ENCODE results near the gene MROH7. TPM values are rescaled to one million over a fixed set of nuclear protein-coding genes. Genes with fewer than 3 reads are reported as not detected.
"Not testable (repeated sequence)": the region's sequence is repeated elsewhere in the genome, so short reads cannot be mapped to it uniquely, and the experiment has no call there.

The MROH7 gene
- total RNA-seq, 2 experiments from 2014 or later = not detected

DNA sequence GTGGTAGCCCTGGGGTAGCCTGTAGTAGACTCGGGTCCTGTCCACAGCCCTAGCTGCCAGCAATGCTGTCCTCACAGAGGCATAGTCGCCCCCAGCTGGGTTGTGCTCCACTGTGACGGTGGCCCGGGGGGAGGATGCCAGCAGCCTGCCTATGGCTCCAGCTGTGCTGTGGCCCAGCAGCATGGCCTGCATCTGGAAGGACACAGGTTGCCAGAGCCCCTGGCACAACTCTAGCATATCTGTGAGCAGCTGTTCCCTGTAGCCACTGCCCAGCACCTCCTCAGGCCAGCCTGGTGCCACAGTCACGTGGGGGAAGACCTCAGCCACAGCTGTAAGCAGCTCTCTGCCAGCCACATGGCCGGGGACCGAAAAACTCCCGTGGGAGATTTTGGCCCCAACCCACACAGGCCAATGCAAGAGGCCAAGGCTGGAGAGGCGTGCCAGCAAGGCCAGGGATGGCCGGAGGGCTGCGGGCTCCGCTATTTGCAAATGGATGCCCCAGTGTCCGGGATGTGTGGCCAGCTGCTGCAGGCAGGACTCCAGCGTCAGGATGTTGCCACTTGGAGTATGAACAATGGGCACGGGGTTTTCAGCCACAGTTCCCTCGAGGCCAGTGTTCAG is 32.2 kb upstream of the MROH7 start:
- ChIA-PET CTCF (no interaction called here), POLR2A (no interaction called here)

DNA sequence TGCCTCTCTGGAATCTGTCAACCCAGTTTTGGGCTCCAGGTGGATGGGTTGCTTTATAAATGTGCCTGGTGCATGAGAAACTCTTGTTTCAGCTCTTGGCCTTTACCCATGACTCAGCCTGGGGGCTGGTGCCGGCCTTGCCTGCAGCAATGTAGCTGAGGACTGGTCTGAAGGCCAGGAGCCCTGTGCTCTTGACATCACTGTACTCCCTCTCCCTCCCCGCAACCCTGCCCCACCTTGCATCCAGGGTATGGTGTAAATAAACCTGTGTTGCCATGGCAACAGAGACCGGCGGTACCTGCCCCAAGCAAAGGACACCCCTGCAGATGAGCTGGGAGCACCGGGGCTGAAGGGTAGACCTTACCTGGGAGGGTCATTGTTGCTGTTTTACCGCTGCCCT is 31.5 kb upstream of the MROH7 start:
- POLR2A ChIA-PET = no interaction called here
- CTCF ChIA-PET = no interaction called here

DNA sequence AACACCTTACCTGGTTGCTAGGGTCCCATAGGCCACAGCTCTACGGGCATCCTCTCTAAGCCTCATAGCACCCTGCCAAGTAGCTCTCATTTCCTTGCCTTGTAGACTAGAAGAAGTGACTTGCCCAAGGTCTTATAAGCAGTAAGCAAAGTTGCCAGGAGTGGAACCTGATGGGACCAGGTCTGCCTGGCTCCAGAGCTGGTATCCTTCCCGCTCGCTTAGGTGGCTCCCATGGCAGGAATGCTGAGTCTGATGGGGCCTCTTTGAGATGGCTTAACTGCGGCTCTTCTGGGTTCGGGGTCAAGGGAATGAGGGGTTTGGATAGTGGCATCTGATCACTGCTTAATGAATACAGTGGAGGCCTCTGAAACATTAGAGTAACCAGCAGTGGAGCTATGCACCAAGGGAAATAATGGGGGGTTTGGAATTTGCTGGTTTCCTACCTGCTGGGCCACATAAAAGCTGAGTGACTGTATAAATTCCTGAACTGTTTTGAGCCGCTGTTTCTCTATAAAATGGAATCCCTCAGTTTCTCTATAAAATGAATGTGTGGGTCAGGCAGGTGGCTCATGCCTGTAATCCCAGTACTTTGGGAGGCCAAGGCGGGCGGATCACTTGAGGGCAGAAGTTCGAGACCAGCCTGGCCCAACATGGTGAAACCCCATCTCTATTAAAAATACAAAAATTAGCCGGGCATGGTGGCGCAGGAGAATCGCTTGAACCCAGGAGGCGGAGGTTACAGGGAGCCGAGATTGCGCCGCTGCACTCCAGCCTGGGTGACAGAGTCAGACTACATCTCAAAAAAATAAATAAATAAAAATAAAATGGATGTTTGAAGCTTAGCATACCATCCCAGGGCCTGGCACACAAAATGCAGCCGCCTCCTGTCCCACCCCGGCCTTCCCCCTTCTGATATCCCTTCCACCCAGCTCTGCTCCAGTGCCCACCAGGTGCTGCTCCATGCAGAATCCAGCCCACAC is 30.7 kb upstream of the MROH7 start:
- CTCF ChIA-PET = no interaction called here
- POLR2A ChIA-PET = no interaction called here

DNA sequence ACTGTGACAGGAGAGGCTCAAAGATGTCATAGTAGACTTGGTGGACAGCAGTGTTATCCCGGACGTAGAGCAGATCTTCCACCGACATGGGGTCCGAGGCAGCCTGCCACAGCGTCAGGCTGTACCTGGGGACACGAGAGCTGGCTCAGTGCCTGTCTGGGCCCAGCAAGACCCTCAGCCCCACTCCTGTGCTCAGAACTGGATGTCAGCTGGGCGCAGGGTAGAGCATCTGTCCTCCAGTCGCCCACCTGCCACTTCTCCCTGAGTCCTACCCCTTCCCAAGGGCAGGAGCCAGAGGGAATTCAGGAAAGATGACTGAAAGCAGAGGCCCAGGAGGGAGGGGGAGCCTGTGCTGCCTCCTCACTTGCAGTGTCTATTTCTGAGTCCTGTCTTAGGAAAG is 30.0 kb upstream of the MROH7 start:
- POLR2A ChIA-PET = no interaction called here
- CTCF ChIA-PET = no interaction called here

DNA sequence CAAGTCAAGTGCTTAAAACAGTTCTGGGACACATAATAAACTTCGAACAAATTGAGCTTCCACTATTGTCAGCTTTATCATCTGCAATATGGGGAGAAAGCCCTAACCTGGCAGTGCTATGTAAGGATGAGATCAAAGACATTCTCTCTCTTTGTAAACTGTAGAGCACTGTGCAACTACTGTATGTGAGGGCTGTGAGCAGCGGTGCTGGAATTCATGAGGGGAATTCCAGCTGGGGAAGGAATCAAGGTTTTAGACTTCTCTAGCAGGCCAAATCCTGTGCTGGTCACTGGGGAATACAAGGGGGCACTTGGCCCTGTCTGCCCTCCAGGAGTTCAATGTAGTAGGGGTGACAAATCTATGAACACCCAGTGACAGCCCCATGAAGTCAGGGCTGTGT is 27.6 kb upstream of the MROH7 start:
- CTCF ChIA-PET = no interaction called here
- POLR2A ChIA-PET = no interaction called here

DNA sequence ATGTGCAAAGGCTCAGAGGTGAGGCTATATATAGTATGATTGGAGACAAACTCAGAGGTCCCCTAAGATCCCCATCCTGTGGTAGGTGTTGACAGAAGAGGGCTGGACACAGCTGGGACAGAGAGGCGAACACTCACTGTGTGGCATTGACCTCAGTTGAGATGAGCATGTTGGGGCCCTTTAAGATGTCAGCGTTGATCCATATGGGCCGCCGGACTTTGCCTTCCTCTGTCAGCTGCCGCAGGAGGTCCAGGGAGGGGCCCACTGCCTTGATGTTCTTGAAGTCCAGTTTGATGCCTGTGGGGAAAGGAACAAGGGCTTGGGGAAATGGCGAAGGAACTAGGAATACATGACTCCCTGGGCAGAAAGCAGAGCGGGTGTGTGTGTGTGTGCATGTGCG is 27.0 kb upstream of the MROH7 start:
- ChIA-PET POLR2A (no interaction called here), CTCF (no interaction called here)

DNA sequence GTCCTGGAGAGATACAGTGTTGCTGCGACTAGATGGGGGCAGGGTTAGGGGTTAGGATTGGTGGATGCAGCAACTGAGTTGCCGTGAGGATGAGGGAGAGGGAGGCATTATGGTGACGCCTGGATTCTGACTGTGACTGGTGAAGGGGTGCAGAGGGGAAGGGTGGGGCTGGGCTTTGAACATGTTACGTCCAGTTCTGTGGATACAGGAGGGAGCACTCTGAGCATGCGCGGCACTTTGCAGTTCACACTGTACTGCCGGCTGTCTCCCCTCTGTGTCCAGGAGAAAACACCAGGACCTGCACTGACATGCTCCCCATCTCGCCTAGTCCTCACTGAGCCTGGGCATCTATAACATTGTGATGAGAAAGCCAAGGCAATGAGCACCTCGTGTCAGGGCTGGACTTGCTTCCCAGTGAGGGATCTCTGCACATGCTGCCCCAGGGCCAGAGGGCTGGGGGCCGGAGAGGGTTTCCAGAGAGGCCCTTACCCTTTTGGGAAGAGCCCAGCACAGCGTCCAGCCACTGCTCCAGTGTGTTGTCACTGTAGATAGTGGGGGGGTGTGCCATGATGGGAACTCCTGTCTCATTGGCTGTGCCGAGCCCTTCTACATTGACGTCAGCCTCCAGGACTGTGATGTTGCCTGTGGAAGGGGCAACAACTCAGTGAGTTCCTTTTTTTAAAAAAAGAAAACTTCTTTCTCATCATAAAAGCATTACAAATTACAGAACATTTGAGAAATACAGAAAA is 25.9 kb upstream of the MROH7 start:
- CTCF ChIA-PET = interaction anchor here (0.6 kb wide), 1 partner anchor 264 kb away, joined by 3 read pairs; no protein-coding TSS in a partner anchor

DNA sequence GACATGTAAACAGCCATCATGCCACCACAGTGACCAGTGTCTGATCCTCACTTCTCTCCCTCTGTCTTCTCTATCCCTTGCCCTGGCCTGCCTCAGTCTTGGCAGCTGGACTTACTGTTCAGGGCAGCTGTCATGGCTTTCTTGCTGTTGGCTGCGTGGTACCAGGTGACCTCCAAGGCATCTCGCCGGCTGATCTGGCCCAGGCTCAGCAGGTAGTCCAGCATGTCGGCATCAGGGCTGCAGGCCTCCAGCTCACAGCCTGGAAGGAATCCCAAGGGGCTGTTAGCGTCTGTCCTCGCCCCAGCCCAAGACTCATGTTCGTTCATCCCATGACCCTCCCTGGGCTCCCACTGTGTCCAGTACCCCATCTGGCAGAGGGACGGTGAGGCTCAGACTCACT is 21.8 kb upstream of the MROH7 start:
- CTCF ChIA-PET = no interaction called here

More for the DNA sequence above, 25.9 kb upstream of the MROH7 start:
- POLR2A ChIA-PET = no interaction called here

DNA sequence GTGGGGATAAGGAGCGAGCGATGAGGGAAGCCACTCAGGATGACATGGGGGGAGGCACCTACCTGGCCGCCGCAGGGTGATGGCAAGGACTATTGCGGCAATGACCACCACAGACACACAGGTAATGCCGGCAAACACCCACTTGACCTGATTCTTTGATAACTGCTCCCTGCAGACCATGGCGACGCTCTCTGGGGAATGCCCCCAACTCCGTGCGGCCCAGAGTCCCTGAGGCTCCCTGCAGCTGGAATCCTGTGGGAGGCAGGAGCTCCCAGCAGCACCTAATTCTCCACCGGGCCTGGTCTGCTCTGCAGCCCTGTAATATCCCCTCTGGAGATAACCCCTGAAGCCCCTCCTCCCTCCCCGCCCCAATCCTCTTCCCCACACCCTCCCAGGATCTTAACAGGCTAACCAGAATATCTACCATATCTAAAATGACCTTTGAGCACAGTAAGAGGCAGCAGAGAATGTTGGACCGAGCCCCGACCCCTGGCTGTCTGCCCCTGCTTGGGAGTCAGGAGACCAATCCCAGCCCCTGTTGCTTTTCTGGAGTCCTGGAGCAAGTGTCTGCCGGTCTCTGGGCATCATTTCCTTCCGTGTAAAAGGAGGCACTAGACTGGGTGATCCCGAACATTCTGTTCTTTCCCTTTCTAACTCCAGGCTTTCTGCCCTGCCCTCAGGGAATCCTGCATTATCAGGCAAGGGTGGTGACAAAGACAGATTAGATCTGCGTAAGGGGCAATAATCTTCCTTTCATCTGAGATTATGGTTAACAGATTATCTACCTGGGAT is 18.2 kb upstream of the MROH7 start, which contains the start of gene FAM151A:
Gene FAM151A (minus strand): TSS at position 310 of the 792 bp plus-strand sequence. CDS start 130 bp downstream, at position 180.
- CTCF ChIA-PET = no interaction called here

More for the DNA sequence above, 21.8 kb upstream of the MROH7 start:
- POLR2A ChIA-PET = no interaction called here

DNA sequence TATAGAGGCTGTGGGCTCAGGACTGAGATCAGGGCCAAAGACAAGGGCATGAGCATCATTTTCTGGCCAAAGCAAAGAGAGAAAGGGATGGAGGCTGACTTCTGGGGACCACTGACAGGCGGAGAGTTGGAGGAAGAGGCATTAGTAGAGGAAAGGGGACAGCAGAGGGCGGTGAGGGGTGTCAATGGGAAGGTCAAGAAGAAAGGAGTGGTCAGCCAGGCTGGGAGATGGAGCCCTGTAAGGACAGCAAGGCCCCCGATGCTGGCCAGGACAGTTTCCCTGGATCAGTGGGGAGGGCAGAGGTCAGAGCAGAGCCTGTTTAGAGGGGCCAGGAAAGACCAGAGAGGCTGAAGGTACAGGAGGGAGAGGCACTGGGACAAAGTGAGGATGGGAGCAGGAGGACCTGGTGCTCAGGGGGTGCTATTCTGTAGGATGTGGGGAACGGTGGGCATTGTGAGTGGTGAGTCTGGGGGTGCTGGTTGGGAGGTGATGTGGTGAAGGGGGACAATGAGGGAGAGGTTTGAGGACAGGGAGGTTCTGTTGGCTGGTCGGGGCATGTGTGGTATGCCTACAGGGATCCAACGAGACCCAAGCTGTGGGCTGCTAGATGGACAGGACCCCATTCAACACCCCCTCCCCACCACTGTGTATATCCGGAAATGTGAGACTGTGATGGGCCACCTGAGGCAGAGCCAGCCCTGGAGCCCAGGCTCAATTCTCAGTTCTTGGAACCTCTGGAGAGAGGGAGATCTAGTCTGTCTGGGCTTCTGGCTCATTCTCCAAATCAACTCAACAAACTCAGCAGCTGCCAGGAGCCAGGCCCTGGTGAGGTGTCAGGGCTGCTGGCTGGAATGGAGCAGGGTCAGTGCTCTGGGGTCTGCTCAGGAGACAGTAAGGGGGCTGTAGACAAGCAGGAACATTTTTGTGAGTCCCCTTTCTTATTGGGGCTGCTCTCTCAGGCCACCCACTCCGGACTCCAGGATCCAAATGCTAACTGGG is 16.8 kb upstream of the MROH7 start:
- CTCF ChIA-PET = no interaction called here
- POLR2A ChIA-PET = no interaction called here

More for the DNA sequence above, 18.2 kb upstream of the MROH7 start, which contains the start of gene FAM151A:
- POLR2A ChIA-PET = no interaction called here

DNA sequence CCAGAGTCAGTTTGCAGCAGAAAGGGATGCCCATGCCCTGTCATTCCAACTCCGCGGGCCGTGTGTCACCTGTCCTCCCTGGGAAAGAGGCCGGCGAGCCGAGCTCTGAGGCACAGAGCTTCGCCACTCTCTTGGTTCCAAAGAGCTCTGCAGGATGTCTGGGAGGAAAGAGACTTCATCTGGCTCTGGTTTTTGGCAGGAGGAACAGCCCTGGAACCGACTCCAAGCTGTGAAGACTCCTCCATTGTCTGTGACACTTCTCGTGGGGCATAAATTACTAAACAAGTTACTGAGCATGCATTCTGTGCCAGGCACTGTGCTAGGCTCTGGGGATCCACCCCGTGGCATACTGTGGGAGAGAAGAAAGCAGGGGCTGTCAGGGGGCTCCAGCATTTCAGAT is 14.4 kb upstream of the MROH7 start:
- POLR2A ChIA-PET = no interaction called here
- CTCF ChIA-PET = no interaction called here

DNA sequence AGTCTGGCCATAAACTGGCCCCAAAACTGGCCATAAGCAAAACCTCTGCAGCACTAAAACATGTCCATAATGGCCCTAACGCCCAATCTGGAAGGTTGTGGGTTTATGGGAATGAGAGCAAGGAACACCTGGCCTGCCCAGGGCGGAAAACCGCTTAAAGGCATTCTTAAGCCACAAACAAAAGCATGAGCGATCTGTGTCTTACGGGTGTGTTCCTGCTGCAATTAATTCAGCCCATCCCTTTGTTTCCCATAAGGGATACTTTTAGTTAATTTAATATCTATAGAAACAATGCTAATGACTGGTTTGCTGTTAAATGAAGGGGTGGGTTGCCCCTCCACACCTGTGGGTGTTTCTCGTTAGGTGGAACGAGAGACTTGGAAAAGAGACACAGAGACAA is 5.8 kb upstream of the MROH7 start:
- CTCF ChIA-PET, POLR2A ChIA-PET: not testable (repeated sequence)

DNA sequence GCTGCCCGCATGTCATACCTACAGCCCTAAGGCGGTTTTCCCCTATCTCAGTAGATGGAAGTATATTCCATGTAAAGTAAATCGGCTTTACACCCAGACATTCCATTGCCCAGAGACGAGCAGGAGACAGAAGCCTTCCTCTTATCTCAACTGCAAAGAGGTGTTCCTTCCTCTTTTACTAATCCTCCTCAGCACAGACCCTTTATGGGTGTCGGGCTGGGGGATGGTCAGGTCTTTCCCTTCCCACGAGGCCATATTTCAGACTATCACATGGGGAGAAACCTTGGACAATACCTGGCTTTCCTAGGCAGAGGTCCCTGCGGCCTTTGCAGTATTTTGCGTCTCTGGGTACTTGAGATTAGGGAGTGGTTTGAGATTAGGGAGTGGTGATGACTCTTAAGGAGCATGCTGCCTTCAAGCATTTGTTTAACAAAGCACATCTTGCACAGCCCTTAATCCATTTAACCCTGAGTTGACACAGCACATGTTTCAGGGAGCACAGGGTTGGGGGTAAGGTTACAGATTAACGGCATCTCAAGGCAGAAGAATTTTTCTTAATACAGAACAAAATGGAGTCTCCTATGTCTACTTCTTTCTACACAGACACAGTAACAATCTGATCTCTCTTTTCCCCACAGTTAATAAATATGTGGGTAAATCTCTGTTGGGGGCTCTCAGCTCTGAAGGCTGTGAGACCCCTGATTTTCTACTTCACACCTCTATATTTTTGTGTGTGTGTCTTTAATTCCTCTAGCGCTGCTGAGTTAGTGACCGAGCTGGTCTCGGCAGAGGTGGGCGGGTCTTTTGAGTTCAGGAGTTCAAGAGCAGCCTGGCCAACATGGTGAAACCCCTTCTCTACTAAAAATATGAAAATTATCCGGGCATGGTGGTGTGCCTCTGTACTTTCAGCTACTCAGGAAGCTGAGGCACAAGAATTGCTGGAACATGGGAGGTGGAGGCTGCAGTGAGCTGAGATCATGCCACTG is 4.8 kb upstream of the MROH7 start:
- CTCF ChIA-PET, POLR2A ChIA-PET: not testable (repeated sequence)

DNA sequence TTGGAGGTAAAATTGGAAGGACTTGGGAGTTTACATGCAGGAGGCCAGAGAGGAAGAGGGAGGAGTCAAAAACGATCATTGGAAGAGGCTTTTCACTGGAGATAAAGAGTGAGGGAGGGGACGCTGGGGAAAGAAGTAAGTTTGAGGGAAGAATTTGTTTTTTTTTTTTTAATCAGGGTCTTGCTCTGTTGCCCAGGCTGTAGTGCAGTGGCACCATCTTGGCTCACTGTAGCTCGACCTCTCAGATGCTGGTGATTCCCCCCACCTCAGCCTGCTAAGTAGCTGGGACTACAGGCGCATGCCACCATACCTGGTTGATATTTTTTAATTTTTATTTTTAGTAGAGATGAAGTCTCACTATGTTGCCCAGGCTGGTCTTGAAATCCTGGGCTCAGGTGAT is 1.2 kb upstream of the MROH7 start:
- CTCF ChIA-PET = no interaction called here
- POLR2A ChIA-PET = no interaction called here

DNA sequence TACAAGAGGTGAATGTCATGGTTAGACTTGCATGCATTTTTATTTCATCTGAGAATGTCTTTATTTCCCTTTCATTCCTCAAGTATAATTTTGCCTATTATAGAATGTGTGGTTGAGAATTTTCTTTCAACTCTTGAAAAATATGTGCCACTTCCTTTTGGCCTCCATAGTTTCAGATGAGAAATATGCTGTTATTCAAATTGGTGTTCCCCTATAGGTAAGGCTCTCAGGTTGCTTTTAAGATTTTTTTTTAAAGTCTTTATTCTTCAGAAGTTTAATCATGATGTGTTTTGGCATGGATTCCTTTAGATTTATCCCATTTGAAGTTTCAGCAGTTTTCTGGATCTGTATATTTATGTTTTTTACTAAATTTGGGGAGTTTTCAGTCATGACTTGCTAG is 2.1 kb downstream of the MROH7 start:
- ChIA-PET POLR2A (no interaction called here), CTCF (no interaction called here)

DNA sequence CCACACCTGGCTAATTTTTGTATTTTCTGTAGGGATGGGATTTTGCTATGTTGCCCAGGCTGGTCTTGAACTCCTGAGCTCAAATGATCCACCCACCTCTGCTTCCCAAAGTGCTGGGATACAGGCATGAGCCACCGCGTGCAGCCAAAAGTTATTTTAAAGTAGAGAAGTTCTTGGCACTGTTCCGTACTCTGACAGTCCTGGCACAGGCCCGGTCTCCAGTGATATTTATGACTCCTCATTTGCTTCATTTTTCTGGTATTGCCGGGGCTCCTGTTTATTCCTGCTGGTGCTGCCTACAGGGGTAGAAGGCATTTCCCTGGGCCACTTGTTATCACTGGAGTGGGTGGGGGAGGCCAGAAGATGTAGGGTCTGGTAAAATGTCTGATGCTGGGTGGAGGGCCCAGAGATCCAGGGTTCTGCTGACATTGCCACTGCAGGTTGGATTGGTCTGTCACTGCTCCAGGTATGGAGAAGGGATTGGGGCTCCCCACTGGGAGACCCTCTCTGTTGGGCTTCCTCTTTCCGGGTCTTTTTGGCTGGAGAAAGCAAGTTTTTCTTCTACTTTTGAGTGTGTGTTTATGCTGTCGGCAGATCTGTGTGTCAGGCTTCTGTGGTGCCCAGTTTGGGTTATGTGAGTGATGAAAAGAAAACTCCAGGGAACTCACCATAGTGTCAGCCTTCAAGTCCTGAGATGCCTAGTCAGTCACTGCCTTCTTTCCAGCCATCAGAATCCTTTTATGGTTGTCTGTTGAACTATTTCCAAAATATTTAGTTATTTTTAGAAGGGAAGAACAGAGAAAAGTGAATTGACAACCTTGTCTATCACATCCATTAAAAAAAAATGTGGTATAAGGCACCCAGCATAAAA is 4.5 kb downstream of the MROH7 start:
- ChIA-PET POLR2A (no interaction called here), CTCF (no interaction called here)
